Muscle layer of colon (tissue), 2 donors: ENCODE results near the gene NEURL4.
A peak's percentile ranks its signal among the peaks of the same experiment; 100 is the strongest.

ENCODE experiments used
- H3K27ac ChIP-seq: one replicate; pipeline ENCODE4 v1.7.0; 2013; ENCODE audit warnings: low read depth, mild to moderate bottlenecking, low read length, moderate library complexity
- H3K27me3 ChIP-seq, 2 donors: one replicate each; pipeline ENCODE4 v1.7.0; 2013; ENCODE audit warnings: low read length in 2 of 2, mild to moderate bottlenecking in 2 of 2; ENCODE audit not compliant: insufficient read depth in 2 of 2, control insufficient read depth in 1 of 2
- H3K36me3 ChIP-seq: one replicate; pipeline ENCODE4 v1.7.0; 2013; ENCODE audit warnings: mild to moderate bottlenecking, low read length; ENCODE audit not compliant: insufficient read depth
- H3K4me1 ChIP-seq: one replicate; pipeline ENCODE4 v1.7.0; 2013; ENCODE audit warnings: mild to moderate bottlenecking, low read length; ENCODE audit not compliant: insufficient read depth
- H3K4me3 ChIP-seq, 2 donors: one replicate each; pipeline ENCODE4 v1.7.0; 2013; ENCODE audit warnings: low read length in 2 of 2, low read depth in 1 of 2, mild to moderate bottlenecking in 1 of 2, moderate library complexity in 1 of 2
- H3K9ac ChIP-seq: one replicate; pipeline ENCODE4 v1.7.0; 2013; ENCODE audit warnings: low read length
- H3K9me3 ChIP-seq: one replicate; pipeline ENCODE4 v1.7.0; 2013; ENCODE audit warnings: mild to moderate bottlenecking, low read length
- donor health status: abdominal sarcoma.
- donor health status: Adenocarcinoma of cecum.

The NEURL4 gene

GRCh38 chr17:7329997-7330637 is 982 bp upstream of the NEURL4 start:
- peak overlapping the region; percentile 98 for H3K27ac ChIP-seq
- peak overlapping the region; percentile 68 to 98 for H3K4me3 ChIP-seq
- no peaks in the 10 kb centered on the region for H3K9me3 ChIP-seq
- peak overlapping the region; percentile 91 for H3K9ac ChIP-seq
- peaks cover 0 to 1% of the 10 kb centered on the region in 2 donors for H3K27me3 ChIP-seq
- peaks cover 15% of the 10 kb centered on the region for H3K36me3 ChIP-seq
- H3K4me1 ChIP-seq = peaks cover 21% of the 10 kb centered on the region

- Histone ChIP-seq H3K27ac (peak overlapping the region; percentile 98), H3K4me3 (peak overlapping the region; percentile 68 to 98), H3K36me3 (peaks cover 18% of the 10 kb centered on the region), H3K9me3 (no peaks in the 10 kb centered on the region), H3K9ac (peak overlapping the region; percentile 91), H3K4me1 (peaks cover 21% of the 10 kb centered on the region), H3K27me3 (no peaks in the 10 kb centered on the region)
Measured at GRCh38 chr17:7329374-7329996, 350 bp upstream of the NEURL4 start.

- no peaks in the 10 kb centered on the region for H3K9me3 ChIP-seq
- peaks cover 33% of the 10 kb centered on the region for H3K36me3 ChIP-seq
- H3K27ac ChIP-seq = peak overlapping the region; percentile 98
- peaks cover 21% of the 10 kb centered on the region for H3K4me1 ChIP-seq
- no peaks in the 10 kb centered on the region for H3K27me3 ChIP-seq
- H3K9ac ChIP-seq = peak overlapping the region; percentile 90
- peak overlapping the region in 1 of 2 donors; percentile 98 for H3K4me3 ChIP-seq
Measured at GRCh38 chr17:7328009-7328408, 1.1 kb downstream of the NEURL4 start.

GRCh38 chr17:7327501-7327900 is 1.6 kb downstream of the NEURL4 start:
- no peak overlapping the region for H3K27ac ChIP-seq
- H3K27me3 ChIP-seq = no peaks in the 10 kb centered on the region
- H3K4me3 ChIP-seq = no peak overlapping the region
- H3K36me3 ChIP-seq = peaks cover 38% of the 10 kb centered on the region
- no peaks in the 10 kb centered on the region for H3K9me3 ChIP-seq
- H3K4me1 ChIP-seq = peaks cover 21% of the 10 kb centered on the region
- no peak overlapping the region for H3K9ac ChIP-seq

DNA sequence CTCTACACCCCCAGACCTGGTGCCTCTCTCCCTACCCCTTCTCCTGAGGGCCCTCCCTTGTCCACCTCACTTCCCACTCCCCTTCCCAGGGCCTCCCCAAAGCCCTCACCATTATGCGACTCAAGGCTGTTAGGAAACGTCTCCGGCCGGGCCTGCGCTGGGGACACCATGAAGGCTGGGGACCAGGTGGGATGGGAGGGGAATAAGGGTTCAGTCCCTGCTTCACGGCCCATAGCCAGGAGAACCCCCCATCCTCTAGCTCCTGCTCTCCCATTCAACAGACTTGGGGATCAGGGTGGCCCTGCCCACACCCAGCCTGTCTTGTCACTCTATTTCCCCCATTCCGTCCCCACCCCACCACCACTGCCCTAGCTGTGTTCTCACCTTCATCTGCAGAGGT is 2.1 kb downstream of the NEURL4 start:
- Histone ChIP-seq H3K4me1 (peaks cover 21% of the 10 kb centered on the region), H3K4me3 (no peak overlapping the region), H3K27me3 (no peaks in the 10 kb centered on the region), H3K36me3 (peaks cover 42% of the 10 kb centered on the region), H3K27ac (no peak overlapping the region), H3K9me3 (no peaks in the 10 kb centered on the region), H3K9ac (no peak overlapping the region)

- H3K27me3 ChIP-seq = no peaks in the 10 kb centered on the region
- H3K4me3 ChIP-seq = no peak overlapping the region
- H3K27ac ChIP-seq = no peak overlapping the region
- H3K9ac ChIP-seq = no peak overlapping the region
- H3K36me3 ChIP-seq = peaks cover 51% of the 10 kb centered on the region
- peaks cover 21% of the 10 kb centered on the region for H3K4me1 ChIP-seq
- no peaks in the 10 kb centered on the region for H3K9me3 ChIP-seq
Measured at GRCh38 chr17:7326186-7326585, 2.9 kb downstream of the NEURL4 start.

DNA sequence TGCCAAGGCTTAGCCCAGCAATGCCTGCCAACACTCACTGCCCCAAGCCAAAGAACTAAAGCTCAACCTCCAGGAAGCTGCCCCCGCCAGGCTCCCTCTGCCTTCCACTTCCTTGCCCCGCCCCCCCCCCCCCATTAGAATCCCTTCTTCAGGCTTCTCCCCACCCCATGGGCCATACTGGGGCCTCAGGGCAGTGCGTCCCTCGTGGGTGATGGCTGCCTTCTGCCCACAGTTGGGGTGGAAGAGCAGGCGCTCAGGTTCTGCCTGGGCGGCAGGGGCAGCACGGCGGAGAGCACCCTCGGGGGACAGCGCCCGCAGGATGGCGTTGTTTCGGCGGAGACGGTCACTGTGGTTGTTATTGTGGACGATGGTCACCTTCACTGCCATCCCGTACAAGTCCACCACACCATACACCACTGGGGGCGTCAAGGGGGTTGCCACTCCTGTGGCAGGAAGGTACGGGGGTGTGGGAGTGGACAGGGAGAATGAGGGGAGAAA is 4.1 kb downstream of the NEURL4 start:
- Histone ChIP-seq H3K4me3 (no peak overlapping the region), H3K27ac (no peak overlapping the region), H3K27me3 (no peaks in the 10 kb centered on the region), H3K9ac (no peak overlapping the region), H3K36me3 (peaks cover 60% of the 10 kb centered on the region), H3K4me1 (peaks cover 12% of the 10 kb centered on the region), H3K9me3 (no peaks in the 10 kb centered on the region)

GRCh38 chr17:7324438-7324779 is 4.7 kb downstream of the NEURL4 start:
- Histone ChIP-seq H3K27ac (no peak overlapping the region), H3K9me3 (no peaks in the 10 kb centered on the region), H3K27me3 (no peaks in the 10 kb centered on the region), H3K4me1 (peaks cover 12% of the 10 kb centered on the region), H3K4me3 (no peak overlapping the region), H3K36me3 (peaks cover 60% of the 10 kb centered on the region), H3K9ac (no peak overlapping the region)

DNA sequence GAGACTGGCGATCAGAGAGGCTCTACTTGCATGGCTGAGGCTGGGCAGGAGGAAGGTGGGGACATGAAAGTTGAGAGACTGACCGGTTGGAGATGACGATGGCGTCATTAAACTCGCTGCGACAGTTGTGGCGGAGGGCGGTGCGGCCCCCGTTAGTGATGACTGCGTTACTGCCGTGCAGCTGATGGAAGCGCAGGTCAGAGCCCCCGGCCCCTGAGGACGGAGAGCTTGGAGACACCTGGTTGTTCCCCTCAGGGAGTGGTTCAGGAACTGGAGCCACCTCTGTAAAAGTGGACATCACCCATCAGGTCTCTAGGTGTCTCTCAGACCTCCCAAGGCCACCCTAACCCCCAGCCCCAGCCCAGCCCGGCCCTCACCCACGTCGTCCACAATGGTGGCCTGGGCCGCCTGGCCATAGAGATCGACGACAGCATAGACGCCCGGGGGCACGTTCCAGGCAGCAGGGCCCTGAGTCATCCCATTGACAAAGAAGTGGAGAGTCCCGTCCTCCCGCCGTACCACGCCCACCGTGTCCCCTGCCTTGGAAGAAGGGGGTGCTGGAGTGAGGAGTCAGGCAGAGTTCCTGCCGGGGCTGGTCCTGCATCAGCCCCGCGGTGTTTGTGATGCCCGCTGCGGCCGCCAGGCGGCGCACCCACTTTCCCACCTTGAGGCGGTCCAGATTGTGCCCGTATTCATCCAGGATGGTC is 5.3 kb downstream of the NEURL4 start:
- peaks cover 63% of the 10 kb centered on the region for H3K36me3 ChIP-seq
- H3K4me1 ChIP-seq = peaks cover 12% of the 10 kb centered on the region
- H3K9ac ChIP-seq = no peak overlapping the region
- H3K27me3 ChIP-seq = no peaks in the 10 kb centered on the region
- H3K27ac ChIP-seq = no peak overlapping the region
- H3K4me3 ChIP-seq = no peak overlapping the region
- no peaks in the 10 kb centered on the region for H3K9me3 ChIP-seq

- Histone ChIP-seq H3K36me3 (peaks cover 75% of the 10 kb centered on the region), H3K9me3 (no peaks in the 10 kb centered on the region), H3K27ac (no peak overlapping the region), H3K9ac (no peak overlapping the region), H3K4me1 (peaks cover under 1% of the 10 kb centered on the region), H3K4me3 (no peak overlapping the region), H3K27me3 (no peaks in the 10 kb centered on the region)
Measured at GRCh38 chr17:7322520-7323194, 6.5 kb downstream of the NEURL4 start.

DNA sequence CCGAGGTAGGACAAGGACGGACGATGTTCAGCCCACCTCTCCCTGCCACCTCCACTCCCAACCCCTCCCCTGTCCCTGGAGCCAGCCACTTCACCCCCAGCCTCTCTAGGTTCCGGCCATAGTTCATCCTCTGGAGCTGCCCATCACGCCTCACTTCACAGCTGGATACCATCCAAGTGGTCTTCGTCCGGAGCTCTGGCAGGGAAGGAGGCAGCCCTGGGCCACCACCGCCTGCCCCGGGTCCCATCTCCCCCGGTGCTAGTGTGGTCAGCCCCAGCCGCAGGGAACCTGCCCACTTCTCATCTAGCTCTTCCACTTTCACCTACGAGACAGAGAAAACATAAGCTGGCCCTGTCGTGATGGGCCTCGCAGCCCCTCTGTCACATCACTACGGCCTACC is 7.7 kb downstream of the NEURL4 start:
- Histone ChIP-seq H3K27me3 (no peaks in the 10 kb centered on the region), H3K27ac (no peak overlapping the region), H3K9ac (no peak overlapping the region), H3K36me3 (peaks cover 78% of the 10 kb centered on the region), H3K4me3 (no peak overlapping the region), H3K9me3 (no peaks in the 10 kb centered on the region), H3K4me1 (no peaks in the 10 kb centered on the region)
